ENCODE measurements around the gene TRIM54. TPM values are rescaled to one million over a fixed set of nuclear protein-coding genes. Genes with fewer than 3 reads are reported as not detected.
A peak's percentile ranks its signal among the peaks of the same experiment; 100 is the strongest.

TRIM54 gene
- total RNA-seq, 6 donors from 2014 or later = 0.49 TPM; not detected in 5

DNA sequence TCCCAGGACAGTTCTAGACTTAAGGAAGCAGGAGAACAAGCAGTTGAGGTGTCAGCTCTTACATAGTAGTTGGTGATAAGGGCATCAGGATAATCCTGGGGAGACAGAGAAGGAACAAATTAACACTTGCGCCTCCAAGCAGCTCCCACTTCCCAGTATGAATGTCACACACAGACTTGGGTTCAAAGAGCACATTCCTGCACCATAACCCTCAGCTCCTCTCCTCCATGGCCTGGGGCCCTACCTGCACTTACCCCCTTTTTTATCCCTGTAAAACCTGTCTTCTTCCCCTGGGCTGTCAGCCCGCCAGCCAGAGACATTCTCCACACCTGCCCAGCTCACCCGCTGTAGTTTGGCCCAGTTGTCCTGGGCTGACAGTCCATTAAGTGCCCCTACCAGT lies 29.9 kb downstream of the TRIM54 start:
- Histone ChIP-seq H3K4me1 (peaks cover 3 to 14% (median 11%) of the 10 kb centered on the region in 4 donors), H3K27ac (no peak overlapping the region), H3K4me3 (no peak overlapping the region), H3K9me3 (no peaks in the 10 kb centered on the region), H3K36me3 (peaks cover 0 to 47% (median 3%) of the 10 kb centered on the region in 4 donors), H3K27me3 (peaks cover 0 to 14% (median 4%) of the 10 kb centered on the region in 4 donors)
- ATAC-seq (ENCODE audit: low FRiP score in 2 of 2) = no peak
- TF ChIP-seq, protein P1, sequence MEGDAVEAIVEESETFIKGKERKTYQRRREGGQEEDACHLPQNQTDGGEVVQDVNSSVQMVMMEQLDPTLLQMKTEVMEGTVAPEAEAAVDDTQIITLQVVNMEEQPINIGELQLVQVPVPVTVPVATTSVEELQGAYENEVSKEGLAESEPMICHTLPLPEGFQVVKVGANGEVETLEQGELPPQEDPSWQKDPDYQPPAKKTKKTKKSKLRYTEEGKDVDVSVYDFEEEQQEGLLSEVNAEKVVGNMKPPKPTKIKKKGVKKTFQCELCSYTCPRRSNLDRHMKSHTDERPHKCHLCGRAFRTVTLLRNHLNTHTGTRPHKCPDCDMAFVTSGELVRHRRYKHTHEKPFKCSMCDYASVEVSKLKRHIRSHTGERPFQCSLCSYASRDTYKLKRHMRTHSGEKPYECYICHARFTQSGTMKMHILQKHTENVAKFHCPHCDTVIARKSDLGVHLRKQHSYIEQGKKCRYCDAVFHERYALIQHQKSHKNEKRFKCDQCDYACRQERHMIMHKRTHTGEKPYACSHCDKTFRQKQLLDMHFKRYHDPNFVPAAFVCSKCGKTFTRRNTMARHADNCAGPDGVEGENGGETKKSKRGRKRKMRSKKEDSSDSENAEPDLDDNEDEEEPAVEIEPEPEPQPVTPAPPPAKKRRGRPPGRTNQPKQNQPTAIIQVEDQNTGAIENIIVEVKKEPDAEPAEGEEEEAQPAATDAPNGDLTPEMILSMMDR (IDR thresholded peaks at IDR 0.05) = no peak
- TF ChIP-seq POLR2A (IDR thresholded peaks at IDR 0.05) = no peak
- TF ChIP-seq EP300 (IDR thresholded peaks at IDR 0.05) = no peak
- no peak for TF ChIP-seq POLR2AphosphoS5 (IDR thresholded peaks at IDR 0.05)
- no peak for DNase-seq
- 92 to 95% methylated on average over 3 of the region's 3 CpGs for WGBS, 2 donors

DNA sequence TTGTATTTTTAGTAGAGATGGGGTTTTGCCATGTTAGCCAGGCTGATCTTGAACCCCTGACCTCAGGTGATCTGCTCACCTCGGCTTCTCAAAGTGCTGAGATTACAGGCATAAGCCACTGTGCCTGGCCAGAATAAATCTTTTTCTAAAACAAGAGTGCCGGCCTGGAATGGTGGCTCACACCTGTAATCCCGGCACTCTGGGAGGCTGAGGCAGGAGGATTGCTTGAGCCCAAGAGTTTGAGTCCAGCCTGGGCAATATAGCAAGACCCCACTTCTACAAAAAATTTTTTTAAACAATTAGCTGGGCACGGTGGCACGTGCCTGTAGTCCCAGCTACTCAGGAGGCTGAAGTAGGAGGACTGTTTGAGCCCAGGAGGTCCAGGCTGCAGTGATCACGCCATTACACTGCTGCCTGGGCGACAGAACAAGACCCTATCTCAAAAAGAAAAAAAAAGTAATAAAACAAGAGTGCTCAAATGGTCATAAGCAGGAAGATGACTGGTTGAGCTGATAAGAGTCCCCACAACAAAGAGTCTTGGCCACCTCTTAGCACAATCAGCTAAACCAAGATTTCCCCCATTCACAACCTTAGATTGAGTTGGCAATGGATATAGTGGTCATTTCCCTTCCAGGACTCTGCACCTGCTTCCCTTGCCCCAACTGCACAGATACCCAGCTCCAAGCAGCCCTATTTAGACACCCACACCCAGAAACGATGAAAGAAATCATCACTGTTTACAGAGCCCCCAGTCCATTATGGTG lies 31.8 kb downstream of the TRIM54 start:
- no peaks in the 10 kb centered on the region for H3K9me3 ChIP-seq
- H3K36me3 ChIP-seq = peaks cover 0 to 41% (median 3%) of the 10 kb centered on the region in 4 donors
- WGBS, 2 donors = 82 to 93% methylated on average over 5 to 8 of the region's 8 CpGs
- H3K4me1 ChIP-seq = no peaks in the 10 kb centered on the region
- no peak for ATAC-seq (ENCODE audit: low FRiP score in 2 of 2)
- H3K27me3 ChIP-seq = no peaks in the 10 kb centered on the region
- no peak for TF ChIP-seq POLR2A (IDR thresholded peaks at IDR 0.05)
- no peak for TF ChIP-seq EP300 (IDR thresholded peaks at IDR 0.05)
- TF ChIP-seq POLR2AphosphoS5 (IDR thresholded peaks at IDR 0.05) = no peak
- TF ChIP-seq, protein P1 (IDR thresholded peaks at IDR 0.05) = no peak
- H3K27ac ChIP-seq = no peak overlapping the region
- DNase-seq = no peak
- H3K4me3 ChIP-seq = no peak overlapping the region

DNA sequence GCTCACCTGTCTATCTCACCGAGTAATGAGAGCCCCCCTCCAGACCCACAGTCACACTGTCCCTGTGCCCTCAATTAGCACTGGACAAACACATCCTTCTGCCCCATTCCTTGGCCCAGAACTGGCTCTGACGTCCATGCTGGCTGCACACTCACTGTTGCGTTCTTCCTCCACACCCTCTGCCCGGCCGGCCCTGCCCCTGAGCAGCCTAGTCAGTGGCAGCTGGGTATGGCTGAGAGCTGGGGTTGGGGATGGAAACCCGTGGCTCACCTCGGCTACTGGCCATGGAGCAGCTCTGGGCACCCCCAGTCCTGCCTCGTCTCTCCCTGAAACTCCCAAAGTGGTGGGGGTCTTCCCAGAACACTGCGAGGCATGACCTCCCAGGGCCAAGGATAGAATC lies 32.5 kb downstream of the TRIM54 start:
- H3K36me3 ChIP-seq = peaks cover 0 to 36% (median 3%) of the 10 kb centered on the region in 4 donors
- no peak for TF ChIP-seq POLR2A (IDR thresholded peaks at IDR 0.05)
- TF ChIP-seq, protein P1 (IDR thresholded peaks at IDR 0.05) = no peak
- TF ChIP-seq POLR2AphosphoS5 (IDR thresholded peaks at IDR 0.05) = no peak
- TF ChIP-seq EP300 (IDR thresholded peaks at IDR 0.05) = no peak

DNA sequence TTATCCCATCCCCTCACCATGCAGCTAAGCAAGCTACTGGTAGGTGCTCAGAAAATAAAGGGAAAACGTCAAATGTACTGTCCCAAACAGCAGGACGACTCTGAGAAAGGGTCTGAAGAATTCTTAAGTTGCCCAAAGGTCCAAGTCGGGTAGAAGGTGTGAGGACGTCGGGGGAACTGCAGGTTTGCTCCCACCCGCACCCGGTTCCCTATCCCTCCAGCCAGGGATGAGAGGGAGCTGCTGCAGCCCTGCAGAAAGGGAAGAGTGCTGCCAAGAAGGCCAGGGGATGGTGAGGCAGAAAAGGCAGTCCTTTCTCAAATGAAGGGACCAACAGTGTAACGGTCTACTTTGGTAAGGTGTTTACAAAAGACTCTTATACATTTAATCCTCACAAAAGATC lies 32.9 kb downstream of the TRIM54 start:
- Histone ChIP-seq H3K27ac (no peak overlapping the region), H3K4me1 (no peaks in the 10 kb centered on the region), H3K9me3 (no peaks in the 10 kb centered on the region), H3K36me3 (peaks cover 0 to 35% (median 3%) of the 10 kb centered on the region in 4 donors), H3K4me3 (no peak overlapping the region), H3K27me3 (no peaks in the 10 kb centered on the region)
- no peak for DNase-seq
- ATAC-seq (ENCODE audit: low FRiP score in 2 of 2) = no peak
- TF ChIP-seq POLR2A (IDR thresholded peaks at IDR 0.05) (no peak), EP300 (IDR thresholded peaks at IDR 0.05) (no peak), POLR2AphosphoS5 (IDR thresholded peaks at IDR 0.05) (no peak)
- TF ChIP-seq, protein P1 (IDR thresholded peaks at IDR 0.05) = no peak
- 77 to 84% methylated on average over 8 of the region's 8 CpGs for WGBS, 2 donors

More for the DNA sequence above, 32.5 kb downstream of the TRIM54 start:
- ATAC-seq (ENCODE audit: low FRiP score in 2 of 2) = no peak
- H3K4me3 ChIP-seq = no peak overlapping the region
- H3K9me3 ChIP-seq = no peaks in the 10 kb centered on the region
- H3K27me3 ChIP-seq = no peaks in the 10 kb centered on the region
- peak in 1 of 2 donors; percentile 68 for DNase-seq
- no peaks in the 10 kb centered on the region for H3K4me1 ChIP-seq
- H3K27ac ChIP-seq = no peak overlapping the region
- 82 to 91% methylated on average over 9 of the region's 9 CpGs for WGBS, 2 donors

All from upper lobe of left lung (tissue), 6 donors.